Activated CD4-positive, CD25-positive, alpha-beta regulatory T cell treated with anti-CD3 and anti-CD28 coated beads, Interleukin-2, amount 50 U/mL, for 72 hours (primary cell): ENCODE results near the gene CPA4.

Experiments
- DNase-seq: peaks from one replicate; pipeline ENCODE4 v3.0.0; 2021

Gene CPA4

GRCh38 chr7:130275826-130276297 is 17.1 kb upstream of the CPA4 start:
- DNase-seq: no peak

- DNase-seq: no peak
These were observed 15.9 kb upstream of the CPA4 start for GRCh38 chr7:130276796-130277762.

GRCh38 chr7:130277763-130278643 is 15.0 kb upstream of the CPA4 start:
- no peak for DNase-seq

DNA sequence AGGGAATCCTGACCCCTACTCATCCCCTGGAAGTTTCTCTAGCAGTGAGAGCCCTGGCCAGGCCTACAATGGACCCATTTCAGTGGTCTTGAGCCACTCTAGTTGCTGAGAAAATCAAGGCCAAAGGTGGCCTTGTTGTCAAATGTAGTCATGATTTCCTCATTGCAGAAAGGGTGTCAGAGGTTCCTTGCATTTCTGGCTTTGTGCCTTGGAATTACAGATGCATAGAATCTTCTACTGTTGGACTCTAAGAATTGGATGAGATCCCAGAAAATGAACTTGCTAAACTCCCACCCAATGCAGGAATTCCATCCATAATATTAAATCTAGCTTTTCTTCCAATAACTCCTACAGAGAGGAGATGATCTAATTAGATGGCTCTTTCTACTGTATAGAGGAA is 14.1 kb upstream of the CPA4 start:
- no peak for DNase-seq

- no peak for DNase-seq
These were observed 13.7 kb upstream of the CPA4 start for GRCh38 chr7:130279286-130279685.

DNA sequence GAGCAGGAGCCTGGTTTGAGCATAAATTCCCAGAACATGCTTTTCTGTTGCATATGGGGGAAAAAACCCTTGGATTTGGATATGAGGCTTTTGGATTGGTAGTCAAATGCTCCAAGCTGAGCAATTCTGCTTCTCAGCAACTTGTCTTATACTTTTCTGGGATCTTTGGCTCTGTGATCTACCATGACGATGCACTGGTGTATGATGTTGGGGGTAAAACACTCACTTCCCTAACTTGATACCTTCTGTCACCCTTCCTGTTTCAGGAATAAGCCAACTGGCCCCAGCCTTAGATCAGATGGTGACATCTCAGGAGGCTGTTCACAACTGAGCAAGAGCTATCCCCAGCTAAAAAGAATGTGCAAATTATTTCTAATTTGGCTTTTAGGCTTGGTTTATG is 13.1 kb upstream of the CPA4 start:
- no peak for DNase-seq

DNA sequence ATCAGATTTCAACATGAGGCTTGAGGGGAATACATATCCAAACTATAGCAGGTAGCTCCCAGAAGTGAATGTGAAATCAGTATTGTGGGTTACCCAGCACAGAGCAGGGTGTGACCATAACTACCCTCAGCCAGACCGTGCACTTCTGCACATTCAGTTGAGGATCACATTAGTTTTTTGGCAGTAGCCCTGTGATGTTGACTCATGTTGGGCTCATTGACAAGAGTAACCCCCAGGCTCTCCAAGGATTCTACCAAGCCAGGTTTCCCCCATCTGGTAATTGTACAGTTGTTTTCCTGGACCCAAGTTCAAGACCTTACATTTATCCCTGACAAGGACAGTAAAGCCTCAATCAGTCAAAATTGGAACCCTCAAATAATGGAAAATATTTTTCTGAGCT is 11.7 kb upstream of the CPA4 start:
- no peak for DNase-seq

DNA sequence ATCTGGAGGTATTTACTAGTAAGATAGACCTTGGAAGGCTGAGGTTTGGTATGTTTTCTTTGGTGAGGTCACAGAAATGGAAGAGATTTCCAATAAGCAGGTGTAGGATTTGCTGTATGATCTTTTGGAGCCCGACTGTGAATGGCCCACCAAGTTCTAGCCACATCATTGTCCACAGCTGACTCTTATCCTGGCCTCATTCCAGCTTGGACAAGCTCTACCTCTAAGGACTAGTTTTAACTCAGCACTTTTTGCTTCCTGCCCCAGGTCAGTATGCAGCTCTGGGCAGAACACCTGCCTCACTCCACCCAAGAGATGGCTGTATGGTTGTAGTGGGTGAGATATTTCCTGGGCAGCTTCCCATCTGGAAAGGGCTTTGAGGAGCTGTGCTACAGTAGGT is 6.1 kb upstream of the CPA4 start:
- no peak for DNase-seq

DNA sequence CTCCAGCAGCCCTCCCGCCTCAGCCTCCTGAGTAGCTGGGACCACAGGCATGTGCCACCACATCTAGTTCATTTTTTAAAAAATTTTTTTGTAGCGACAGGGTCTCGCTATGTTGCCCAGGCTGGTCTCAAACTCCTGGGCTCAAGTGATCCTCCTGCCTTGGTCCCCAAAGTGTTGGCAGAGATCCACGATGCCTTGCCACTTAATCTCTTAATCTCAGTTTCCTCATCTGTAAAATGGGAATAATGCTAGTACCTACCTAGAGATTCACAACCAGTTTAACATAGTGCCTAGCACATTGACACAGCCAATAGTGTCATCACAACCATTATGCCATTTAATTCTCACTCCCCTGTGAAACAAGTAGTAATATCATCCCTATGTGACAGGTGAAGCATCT is 4.8 kb upstream of the CPA4 start:
- no peak for DNase-seq

DNA sequence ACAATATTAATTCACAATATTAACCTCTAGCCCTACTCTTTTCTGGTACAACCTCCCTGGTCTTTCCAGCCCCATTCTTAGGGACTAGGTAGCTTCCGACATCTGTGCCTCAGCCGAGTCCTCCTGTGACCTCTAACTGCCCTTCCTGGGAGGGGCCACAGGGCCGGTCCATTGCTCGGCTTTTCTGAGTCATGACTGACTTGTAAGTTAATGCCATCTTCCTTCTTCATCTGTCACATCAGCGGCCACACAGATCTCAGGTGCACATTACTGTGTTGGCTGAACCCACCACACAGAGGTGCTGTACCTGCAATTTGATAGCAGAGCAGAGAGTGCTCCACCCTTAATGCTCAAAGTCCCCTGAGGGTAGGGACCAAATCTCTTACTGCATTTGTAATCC is 4.1 kb upstream of the CPA4 start:
- DNase-seq: no peak

- no peak for DNase-seq
These were observed 3.5 kb upstream of the CPA4 start for GRCh38 chr7:130289478-130289877.

- DNase-seq: no peak
These were observed 2.2 kb upstream of the CPA4 start for GRCh38 chr7:130290745-130291144.

DNA sequence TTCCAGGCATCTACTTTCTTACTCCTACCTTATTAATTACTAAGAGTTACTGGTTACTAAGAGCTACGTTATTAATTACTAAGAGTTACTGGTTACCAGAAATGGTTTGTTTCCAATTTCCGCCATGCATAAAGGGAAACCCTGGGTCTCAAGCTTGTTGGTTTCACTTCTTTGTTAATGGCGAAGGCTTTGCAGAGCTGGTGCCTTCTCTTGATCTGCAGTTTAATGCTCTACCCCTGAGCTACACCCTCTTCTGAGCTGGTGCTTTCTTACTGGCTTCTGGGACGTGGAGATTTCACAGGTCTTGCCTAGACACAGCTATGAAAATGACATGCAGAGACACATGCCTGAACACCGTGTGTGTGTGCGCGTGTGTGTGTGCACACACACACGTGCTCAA is 560 bp downstream of the CPA4 start:
- DNase-seq: no peak

- DNase-seq: no peak
These were observed 1.4 kb downstream of the CPA4 start for GRCh38 chr7:130294314-130294713.

DNA sequence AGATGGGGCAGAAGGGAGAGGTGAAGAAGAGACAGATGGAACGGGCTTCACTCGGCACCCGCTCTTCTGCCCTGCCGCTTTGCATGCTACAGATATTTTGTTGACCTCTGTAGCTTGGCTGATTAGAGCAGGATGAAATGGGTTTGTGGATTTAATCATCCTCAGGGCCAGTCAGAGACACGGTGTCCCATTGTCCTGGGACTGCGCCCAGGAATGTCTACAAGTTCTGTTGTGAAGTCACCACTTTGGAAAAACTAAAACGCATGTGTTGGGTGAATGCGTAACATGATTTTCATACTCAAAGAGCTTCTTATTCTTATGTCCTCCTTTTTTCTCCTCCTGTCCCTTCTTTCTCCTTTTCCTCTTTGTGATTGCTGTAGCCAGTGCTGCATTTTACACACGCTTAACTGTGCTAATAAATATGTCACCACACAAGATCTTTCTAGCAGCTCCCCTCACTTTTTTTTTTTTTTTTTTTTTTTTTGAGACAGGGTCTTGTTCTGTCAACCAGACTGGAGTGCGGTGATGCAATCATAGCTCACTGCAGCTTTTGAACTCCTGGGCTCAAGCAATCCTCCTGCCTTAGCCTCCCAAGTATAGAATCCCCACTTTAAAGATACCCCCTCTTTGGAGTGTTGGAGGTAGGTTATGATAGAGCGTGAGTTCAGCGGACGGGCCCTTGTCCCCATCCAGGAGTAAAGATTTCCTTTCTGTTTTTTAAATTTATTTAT is 3.4 kb downstream of the CPA4 start:
- DNase-seq: no peak

DNA sequence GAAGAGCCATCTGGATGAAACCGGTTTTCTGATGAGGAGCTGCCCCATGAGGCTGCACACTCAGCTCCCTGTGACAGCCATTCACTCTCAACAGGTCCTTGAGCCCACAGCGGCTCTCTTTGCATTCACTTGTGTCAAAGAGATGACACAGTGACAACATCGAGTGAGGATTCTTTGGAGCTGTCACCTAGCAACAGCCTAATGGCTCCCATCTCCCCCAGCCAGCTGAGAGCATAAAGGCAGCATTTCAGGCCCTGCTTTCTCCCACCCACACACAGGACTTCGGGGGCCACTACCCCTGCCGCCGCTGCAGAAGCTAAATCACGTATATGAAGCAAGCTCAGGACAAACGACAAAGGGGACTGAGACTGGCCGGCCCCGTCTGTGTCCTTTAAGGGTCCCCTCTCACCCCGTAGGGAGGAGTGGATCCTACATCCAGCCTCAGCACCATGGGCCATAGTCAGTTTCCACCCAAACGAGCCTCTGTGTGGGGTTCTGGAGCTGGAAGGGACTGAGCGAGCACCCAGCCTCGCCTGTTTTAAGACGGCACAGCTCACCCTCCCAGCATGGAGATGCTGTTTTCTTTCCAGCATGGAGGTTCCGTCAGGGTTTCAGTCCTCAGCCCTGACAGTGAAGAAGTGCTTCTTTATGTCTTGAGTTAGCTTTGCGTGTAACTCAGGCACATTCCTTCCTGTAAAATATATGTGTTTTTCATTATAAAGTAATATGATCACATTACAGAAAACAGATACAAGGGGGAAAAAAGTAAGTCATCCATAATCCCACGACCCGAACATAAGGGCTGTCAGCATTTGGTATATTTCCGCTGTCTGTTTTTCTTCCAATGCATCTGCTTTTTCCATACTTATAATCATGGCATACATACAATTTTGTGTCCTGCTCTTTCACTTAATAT is 4.9 kb downstream of the CPA4 start:
- DNase-seq: no peak

GRCh38 chr7:130298544-130299326 is 5.8 kb downstream of the CPA4 start:
- no peak for DNase-seq

GRCh38 chr7:130299866-130300265 is 6.9 kb downstream of the CPA4 start:
- no peak for DNase-seq

DNA sequence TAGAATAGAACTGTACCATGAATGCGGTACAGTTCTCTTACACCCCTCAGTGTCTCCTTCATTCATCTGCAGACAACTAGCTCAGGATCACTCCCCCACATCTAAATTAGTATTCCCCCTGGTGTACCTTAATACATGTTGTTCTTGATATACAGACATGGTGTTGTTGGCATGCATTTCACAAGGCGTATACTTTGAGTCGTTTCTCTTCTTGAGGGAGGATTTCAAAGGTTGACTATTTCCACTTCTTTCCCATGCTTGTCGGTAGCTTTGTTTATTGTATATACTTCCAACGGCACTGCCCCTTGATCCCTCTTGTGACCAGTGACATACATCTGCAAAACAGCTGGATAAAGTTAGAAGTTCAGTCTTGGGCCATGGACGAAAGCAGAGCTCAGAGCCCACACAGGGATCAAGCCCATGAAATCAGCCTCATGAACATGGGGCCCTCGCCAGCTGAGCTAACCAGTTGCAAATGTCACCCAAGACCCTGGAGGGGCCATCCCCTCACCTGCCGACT is 8.6 kb downstream of the CPA4 start:
- no peak for DNase-seq

- no peak for DNase-seq
These were observed 9.7 kb downstream of the CPA4 start for GRCh38 chr7:130302649-130303048.

- DNase-seq: no peak
These were observed 10.2 kb downstream of the CPA4 start for GRCh38 chr7:130303127-130303526.
